Suprapubic skin (tissue), 4 donors: Measurements from ENCODE around the gene ANTXR2. TPM values are rescaled to one million over a fixed set of nuclear protein-coding genes. Genes with fewer than 3 reads are reported as not detected.
"Not testable (repeated sequence)": the region's sequence is repeated elsewhere in the genome, so short reads cannot be mapped to it uniquely, and the experiment has no call there.

Source experiments
- DNase-seq, 2 donors: peaks; one replicate each; pipeline ENCODE4 v3.0.0-alpha.2; 2019; ENCODE audit warnings: low spot score in 2 of 2
- H3K27ac ChIP-seq: fragments of 200-600 bp; sonication (generic); one replicate; pipeline ENCODE4 v1.5.1; 2019
- H3K27me3 ChIP-seq: fragments of 200-600 bp; sonication (generic); one replicate; pipeline ENCODE4 v1.5.1; 2019
- H3K36me3 ChIP-seq: fragments of 200-600 bp; sonication (generic); one replicate; pipeline ENCODE4 v1.5.1; 2019
- H3K4me1 ChIP-seq: fragments of 200-600 bp; sonication (generic); one replicate; pipeline ENCODE4 v1.5.1; 2019
- H3K4me3 ChIP-seq: fragments of 200-600 bp; sonication (generic); one replicate; pipeline ENCODE4 v1.5.1; 2019; ENCODE audit warnings: mild to moderate bottlenecking
- H3K9me3 ChIP-seq: fragments of 200-600 bp; sonication (generic); one replicate; pipeline ENCODE4 v1.5.1; 2019
- CTCF ChIP-seq, 2 donors: fragments of 200-600 bp in 1 of 2; fragments of 450-650 bp in 1 of 2; sonication (generic) in 1 of 2; IDR thresholded peaks; one replicate each; pipeline ENCODE4 v1.5.1; 2016 to 2019; ENCODE audit warnings: antibody characterized with exemption in 2 of 2, mild to moderate bottlenecking in 1 of 2, moderate library complexity in 1 of 2
- EP300 ChIP-seq: sonication (generic); formaldehyde crosslinking; IDR thresholded peaks from one replicate; pipeline ENCODE4 v1.6.1; 2017; ENCODE audit warnings: antibody characterized with exemption
- POLR2A ChIP-seq, 2 donors: fragments of 450-650 bp; IDR thresholded peaks; one replicate each; pipeline ENCODE4 v1.6.1; 2017; ENCODE audit warnings: antibody characterized with exemption in 2 of 2, mild to moderate bottlenecking in 2 of 2, moderate library complexity in 2 of 2
- POLR2AphosphoS5 ChIP-seq, 3 donors: sonication (generic); formaldehyde crosslinking; IDR thresholded peaks; one replicate each; pipeline ENCODE4 v1.6.1; 2017; ENCODE audit warnings: antibody characterized with exemption in 3 of 3
- WGBS: methylation state at CpG from one replicate; pipeline ENCODE4 v1.1.5; 2018; 5-methylcytosine and 5-hydroxymethylcytosine counted together
- total RNA-seq, 4 donors: library from RNA; depleted of rRNA; stranded (reverse); fragments of >200 nt; gene quantifications; one replicate each; pipeline ENCODE4 v1.1.0, GENCODE V29; 2016

The ANTXR2 gene
- 10 to 100 TPM in 3 of 4 donors, 1 to 10 TPM in 1; 9.8 to 22.2 (median 12.8) TPM for total RNA-seq

- H3K27me3 ChIP-seq = no peaks in the 10 kb centered on the region
- peak; percentile 94 for DNase-seq
- peak within 1 kb of the TSS; percentile 69 for H3K4me3 ChIP-seq
- 0% methylated on average over 15 of the region's 52 CpGs for WGBS
- peaks cover 23% of the 10 kb centered on the region for H3K4me1 ChIP-seq
- H3K9me3 ChIP-seq = no peaks in the 10 kb centered on the region
- H3K36me3 ChIP-seq = no peaks in the 10 kb centered on the region
- peak in 1 of 2 donors; percentile 73 for TF ChIP-seq POLR2A (IDR thresholded peaks at IDR 0.05)
- peak in 1 of 3 donors; percentile 10 for TF ChIP-seq POLR2AphosphoS5 (IDR thresholded peaks at IDR 0.05)
- TF ChIP-seq EP300 = no peak
- H3K27ac ChIP-seq = peak within 1 kb of the TSS; percentile 88
These were observed at the start of gene ANTXR2 for GRCh38 chr4:80072744-80073472. Gene ANTXR2 (minus strand): TSS chr4:80073229. CDS start chr4:80072560, 669 bp downstream.

GRCh38 chr4:80121815-80122214, 48.8 kb upstream of the ANTXR2 start:
- H3K9me3 ChIP-seq, H3K4me3 ChIP-seq, DNase-seq, H3K4me1 ChIP-seq, H3K36me3 ChIP-seq, H3K27me3 ChIP-seq, H3K27ac ChIP-seq: not testable (repeated sequence)
- 73% methylated on average over 3 of the region's 3 CpGs for WGBS

- H3K27ac ChIP-seq, H3K27me3 ChIP-seq, H3K4me1 ChIP-seq, H3K9me3 ChIP-seq, DNase-seq, H3K36me3 ChIP-seq, H3K4me3 ChIP-seq: not testable (repeated sequence)
- WGBS = 85% methylated on average over 3 of the region's 3 CpGs
These were observed 46.6 kb upstream of the ANTXR2 start for GRCh38 chr4:80119620-80120019.

GRCh38 chr4:80116516-80116915, 43.5 kb upstream of the ANTXR2 start:
- DNase-seq = no peak
- no peak for TF ChIP-seq POLR2AphosphoS5 (IDR thresholded peaks at IDR 0.05)
- no peak for TF ChIP-seq EP300
- TF ChIP-seq POLR2A (IDR thresholded peaks at IDR 0.05) = no peak
- no peak for TF ChIP-seq CTCF (IDR thresholded peaks at IDR 0.05)
- Histone ChIP-seq H3K9me3 (peaks cover 6% of the 10 kb centered on the region), H3K27me3 (no peaks in the 10 kb centered on the region), H3K27ac (no peak overlapping the region), H3K4me3 (no peak overlapping the region), H3K4me1 (no peaks in the 10 kb centered on the region), H3K36me3 (no peaks in the 10 kb centered on the region)
- 96% methylated on average over 1 of the region's 1 CpG for WGBS

- no peak overlapping the region for H3K27ac ChIP-seq
- H3K9me3 ChIP-seq = peaks cover 6% of the 10 kb centered on the region
- H3K4me1 ChIP-seq = no peaks in the 10 kb centered on the region
- TF ChIP-seq CTCF (IDR thresholded peaks at IDR 0.05) = no peak
- TF ChIP-seq EP300 = no peak
- TF ChIP-seq POLR2A (IDR thresholded peaks at IDR 0.05) = no peak
- no peak for TF ChIP-seq POLR2AphosphoS5 (IDR thresholded peaks at IDR 0.05)
- no peak for DNase-seq
- no peak overlapping the region for H3K4me3 ChIP-seq
- no peaks in the 10 kb centered on the region for H3K27me3 ChIP-seq
- H3K36me3 ChIP-seq = no peaks in the 10 kb centered on the region
- 96% methylated on average over 5 of the region's 8 CpGs for WGBS
These were observed 42.5 kb upstream of the ANTXR2 start for GRCh38 chr4:80115368-80116181.

GRCh38 chr4:80114732-80115265, 41.8 kb upstream of the ANTXR2 start:
- no peaks in the 10 kb centered on the region for H3K36me3 ChIP-seq
- H3K27ac ChIP-seq = no peak overlapping the region
- H3K9me3 ChIP-seq = peaks cover 6% of the 10 kb centered on the region
- no peak overlapping the region for H3K4me3 ChIP-seq
- H3K4me1 ChIP-seq = no peaks in the 10 kb centered on the region
- no peak for DNase-seq
- TF ChIP-seq EP300 = no peak
- TF ChIP-seq POLR2A (IDR thresholded peaks at IDR 0.05) = no peak
- no peak for TF ChIP-seq CTCF (IDR thresholded peaks at IDR 0.05)
- no peak for TF ChIP-seq POLR2AphosphoS5 (IDR thresholded peaks at IDR 0.05)
- no peaks in the 10 kb centered on the region for H3K27me3 ChIP-seq
